Measurements from ENCODE around the gene ARHGAP15.

Gene ARHGAP15

DNA sequence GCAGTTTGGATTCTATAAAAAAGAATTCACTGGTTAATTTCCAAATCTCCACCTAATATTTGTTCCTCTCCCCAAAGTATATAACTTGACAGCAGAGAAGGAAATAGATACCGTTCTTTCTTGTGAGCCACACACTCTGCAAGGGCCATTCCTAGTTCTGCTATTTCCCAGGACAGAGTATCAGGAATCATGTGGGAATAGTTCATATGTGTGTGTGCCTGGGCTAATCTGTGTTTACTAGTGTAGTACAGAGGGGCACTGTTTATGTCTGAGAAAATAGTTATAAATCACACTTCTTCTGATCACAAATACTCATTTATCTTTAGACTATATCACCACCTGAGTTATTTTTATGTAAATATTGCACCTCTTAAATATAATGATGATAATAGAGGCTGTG, 296.7 kb downstream of the ARHGAP15 start:
- TF ChIP-seq, protein P1, sequence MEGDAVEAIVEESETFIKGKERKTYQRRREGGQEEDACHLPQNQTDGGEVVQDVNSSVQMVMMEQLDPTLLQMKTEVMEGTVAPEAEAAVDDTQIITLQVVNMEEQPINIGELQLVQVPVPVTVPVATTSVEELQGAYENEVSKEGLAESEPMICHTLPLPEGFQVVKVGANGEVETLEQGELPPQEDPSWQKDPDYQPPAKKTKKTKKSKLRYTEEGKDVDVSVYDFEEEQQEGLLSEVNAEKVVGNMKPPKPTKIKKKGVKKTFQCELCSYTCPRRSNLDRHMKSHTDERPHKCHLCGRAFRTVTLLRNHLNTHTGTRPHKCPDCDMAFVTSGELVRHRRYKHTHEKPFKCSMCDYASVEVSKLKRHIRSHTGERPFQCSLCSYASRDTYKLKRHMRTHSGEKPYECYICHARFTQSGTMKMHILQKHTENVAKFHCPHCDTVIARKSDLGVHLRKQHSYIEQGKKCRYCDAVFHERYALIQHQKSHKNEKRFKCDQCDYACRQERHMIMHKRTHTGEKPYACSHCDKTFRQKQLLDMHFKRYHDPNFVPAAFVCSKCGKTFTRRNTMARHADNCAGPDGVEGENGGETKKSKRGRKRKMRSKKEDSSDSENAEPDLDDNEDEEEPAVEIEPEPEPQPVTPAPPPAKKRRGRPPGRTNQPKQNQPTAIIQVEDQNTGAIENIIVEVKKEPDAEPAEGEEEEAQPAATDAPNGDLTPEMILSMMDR (IDR thresholded peaks at IDR 0.05; ENCODE audit: low read depth, low read length, poor library complexity, severe bottlenecking): no peak
- TF ChIP-seq EZH2phosphoT487 (IDR thresholded peaks at IDR 0.05; ENCODE audit: borderline replicate concordance, low read length): no peak
- Histone ChIP-seq H3K79me2 (ENCODE audit: control insufficient read depth, low read length) (no peaks in the 10 kb centered on the region), H3K4me2 (ENCODE audit: low read length) (no peak overlapping the region), H3K27me3 (ENCODE audit: control insufficient read depth, low read length) (no peaks in the 10 kb centered on the region), H3K4me1 (ENCODE audit: control insufficient read depth, low read length) (no peaks in the 10 kb centered on the region), H4K20me1 (ENCODE audit: control insufficient read depth, insufficient read depth, low read depth, low read length) (no peaks in the 10 kb centered on the region), H3K36me3 (ENCODE audit: control insufficient read depth, low read length) (no peaks in the 10 kb centered on the region), H3F3A (ENCODE audit: control insufficient read depth, insufficient read depth) (no peaks in the 10 kb centered on the region), H3K9me2 (replicated peaks; ENCODE audit: control insufficient read depth, low read length) (no peaks in the 10 kb centered on the region), H3K27ac (ENCODE audit: low read depth, low read length) (no peak overlapping the region), H3K9me3 (ENCODE audit: control insufficient read depth, insufficient read depth, low read length) (no peaks in the 10 kb centered on the region), H3K4me3 (ENCODE audit: low read length) (no peak overlapping the region)

DNA sequence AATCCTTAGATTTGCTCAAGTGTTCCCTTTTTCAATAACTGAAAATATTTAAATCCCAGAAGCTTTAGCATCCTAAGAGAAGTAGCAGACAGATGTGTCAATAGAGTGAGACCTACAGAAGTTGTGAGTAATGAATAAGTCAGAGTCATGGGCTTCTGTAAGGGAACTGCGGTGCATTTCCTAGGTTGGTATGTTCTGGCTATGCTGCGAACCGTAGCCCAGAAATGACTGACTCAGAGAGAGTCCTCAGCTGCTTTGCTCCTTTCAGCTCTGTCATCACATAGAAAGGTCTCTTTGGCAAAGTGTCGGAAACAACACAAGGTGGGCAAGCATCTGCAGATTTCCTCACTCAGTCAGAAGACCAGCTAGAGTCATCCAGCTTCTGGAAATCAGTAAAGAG, 297.1 kb downstream of the ARHGAP15 start:
- no peaks in the 10 kb centered on the region for H3F3A ChIP-seq (ENCODE audit: control insufficient read depth, insufficient read depth)
- H3K4me1 ChIP-seq (ENCODE audit: control insufficient read depth, low read length): no peaks in the 10 kb centered on the region
- H4K20me1 ChIP-seq (ENCODE audit: control insufficient read depth, insufficient read depth, low read depth, low read length): no peaks in the 10 kb centered on the region
- H3K79me2 ChIP-seq (ENCODE audit: control insufficient read depth, low read length): no peaks in the 10 kb centered on the region
- no peaks in the 10 kb centered on the region for H3K36me3 ChIP-seq (ENCODE audit: control insufficient read depth, low read length)
- H3K27me3 ChIP-seq (ENCODE audit: control insufficient read depth, low read length): no peaks in the 10 kb centered on the region
- H3K4me3 ChIP-seq (ENCODE audit: low read length): no peak overlapping the region
- TF ChIP-seq EZH2phosphoT487 (IDR thresholded peaks at IDR 0.05; ENCODE audit: borderline replicate concordance, low read length): no peak
- TF ChIP-seq, protein P1 (IDR thresholded peaks at IDR 0.05; ENCODE audit: low read depth, low read length, poor library complexity, severe bottlenecking): no peak
- H3K9me3 ChIP-seq (ENCODE audit: control insufficient read depth, insufficient read depth, low read length): no peaks in the 10 kb centered on the region
- H3K9me2 ChIP-seq (replicated peaks; ENCODE audit: control insufficient read depth, low read length): no peaks in the 10 kb centered on the region
- H3K27ac ChIP-seq (ENCODE audit: low read depth, low read length): no peak overlapping the region
- no peak overlapping the region for H3K4me2 ChIP-seq (ENCODE audit: low read length)

DNA sequence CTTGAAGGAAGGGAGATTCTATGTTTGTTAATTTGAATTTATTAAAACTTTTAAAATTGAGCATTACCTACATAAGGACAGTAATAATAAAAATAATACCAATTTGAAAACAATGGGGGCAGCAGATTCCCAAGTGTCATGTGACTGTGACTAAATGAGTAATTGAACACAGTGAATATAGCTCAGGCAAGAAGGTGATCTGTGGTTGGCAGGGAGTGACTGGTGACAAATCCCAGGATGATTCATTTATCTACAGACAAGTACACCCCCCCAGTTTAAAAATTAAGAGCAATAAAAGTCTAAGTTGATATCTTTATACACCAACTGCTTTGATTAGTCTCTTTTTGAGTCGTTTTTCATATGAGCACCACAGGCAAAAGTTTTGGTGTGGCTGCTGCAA, 299.5 kb downstream of the ARHGAP15 start:
- no peak overlapping the region for H3K27ac ChIP-seq (ENCODE audit: low read depth, low read length)
- no peak overlapping the region for H3K4me2 ChIP-seq (ENCODE audit: low read length)
- H3K4me1 ChIP-seq (ENCODE audit: control insufficient read depth, low read length): no peaks in the 10 kb centered on the region
- H4K20me1 ChIP-seq (ENCODE audit: control insufficient read depth, insufficient read depth, low read depth, low read length): no peaks in the 10 kb centered on the region
- H3K9me2 ChIP-seq (replicated peaks; ENCODE audit: control insufficient read depth, low read length): no peaks in the 10 kb centered on the region
- H3K27me3 ChIP-seq (ENCODE audit: control insufficient read depth, low read length): no peaks in the 10 kb centered on the region
- no peaks in the 10 kb centered on the region for H3K79me2 ChIP-seq (ENCODE audit: control insufficient read depth, low read length)
- no peaks in the 10 kb centered on the region for H3F3A ChIP-seq (ENCODE audit: control insufficient read depth, insufficient read depth)
- H3K4me3 ChIP-seq (ENCODE audit: low read length): no peak overlapping the region
- H3K36me3 ChIP-seq (ENCODE audit: control insufficient read depth, low read length): no peaks in the 10 kb centered on the region
- no peaks in the 10 kb centered on the region for H3K9me3 ChIP-seq (ENCODE audit: control insufficient read depth, insufficient read depth, low read length)
- TF ChIP-seq, protein P1 (IDR thresholded peaks at IDR 0.05; ENCODE audit: low read depth, low read length, poor library complexity, severe bottlenecking): no peak
- TF ChIP-seq EZH2phosphoT487 (IDR thresholded peaks at IDR 0.05; ENCODE audit: borderline replicate concordance, low read length): no peak
